Activated CD4-positive, CD25-positive, alpha-beta regulatory T cell treated with anti-CD3 and anti-CD28 coated beads, Interleukin-2, amount 50 U/mL, for 72 hours (primary cell): ENCODE results near the gene HYAL3.
A peak's percentile ranks its signal among the peaks of the same experiment; 100 is the strongest.
"Not testable (repeated sequence)": the region's sequence is repeated elsewhere in the genome, so short reads cannot be mapped to it uniquely, and the experiment has no call there.

Source experiments
- DNase-seq: peaks from one replicate; pipeline ENCODE4 v3.0.0; 2021

HYAL3 gene

GRCh38 chr3:50268703-50269451 lies 30.3 kb downstream of the HYAL3 start, which contains the start of gene SEMA3B:
TSS of gene SEMA3B (plus strand) at chr3:50269147. CDS start at chr3:50269241, 94 bp downstream.
- DNase-seq, result no peak

GRCh38 chr3:50268276-50268675 lies 30.9 kb downstream of the HYAL3 start:
- DNase-seq, result no peak

GRCh38 chr3:50267280-50267913 lies 31.8 kb downstream of the HYAL3 start:
- no peak for DNase-seq

GRCh38 chr3:50266836-50267235 lies 32.4 kb downstream of the HYAL3 start:
- DNase-seq, result no peak

- no peak for DNase-seq
These were observed 33.2 kb downstream of the HYAL3 start for GRCh38 chr3:50266017-50266416.

- DNase-seq, result no peak
These were observed 33.6 kb downstream of the HYAL3 start for GRCh38 chr3:50265571-50265970.

- DNase-seq, result no peak
These were observed 34.2 kb downstream of the HYAL3 start for GRCh38 chr3:50264964-50265485.

- no peak for DNase-seq
These were observed 34.7 kb downstream of the HYAL3 start for GRCh38 chr3:50264383-50264963.

DNA sequence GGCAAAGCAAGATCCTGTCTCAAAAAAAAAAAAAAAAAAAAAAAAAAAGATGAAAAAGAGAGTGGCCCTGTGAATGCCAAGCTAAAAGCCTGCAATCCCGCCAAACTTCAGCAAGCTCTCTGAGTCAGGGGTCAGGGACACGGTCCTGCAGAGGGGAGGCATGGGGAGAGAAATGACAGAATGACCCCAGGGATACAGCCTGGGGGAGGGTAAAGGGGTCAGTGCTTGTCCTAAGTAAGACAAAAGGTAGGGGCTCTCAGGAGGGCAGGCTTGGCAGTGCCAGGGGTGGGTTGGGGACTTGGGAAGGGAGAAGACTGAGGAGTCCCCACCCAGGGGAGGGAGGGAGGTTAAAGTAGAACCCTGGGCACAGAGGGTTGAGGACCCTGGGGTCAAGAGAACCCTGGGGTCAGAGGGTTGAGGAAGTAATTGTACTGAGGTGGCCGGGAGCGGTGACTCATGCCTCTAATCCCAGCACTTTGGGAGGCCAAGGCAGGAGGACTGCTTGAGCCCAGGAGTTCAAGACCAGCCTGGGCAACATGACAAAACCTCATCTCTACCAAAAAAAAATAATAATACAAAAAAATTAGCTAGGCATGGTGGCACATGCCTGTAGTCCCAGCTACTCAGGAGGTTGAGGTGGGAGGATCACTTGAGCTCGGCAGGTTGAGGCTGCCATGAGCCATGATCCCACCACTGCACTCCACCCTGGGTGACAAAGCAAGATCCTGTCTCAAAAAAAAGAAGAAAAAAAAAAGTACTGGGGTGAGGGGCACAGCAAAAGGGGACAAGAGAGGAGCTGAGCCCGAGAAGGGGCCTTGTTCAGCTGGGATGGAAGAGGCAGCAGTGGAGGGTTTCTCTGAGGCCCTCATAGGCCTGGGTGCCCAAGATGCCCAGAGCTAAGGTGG lies 35.5 kb downstream of the HYAL3 start:
- DNase-seq, result no peak

- no peak for DNase-seq
These were observed 36.4 kb downstream of the HYAL3 start for GRCh38 chr3:50262778-50263177.

GRCh38 chr3:50262200-50262599 lies 37.0 kb downstream of the HYAL3 start:
- DNase-seq, result not testable (repeated sequence)

DNA sequence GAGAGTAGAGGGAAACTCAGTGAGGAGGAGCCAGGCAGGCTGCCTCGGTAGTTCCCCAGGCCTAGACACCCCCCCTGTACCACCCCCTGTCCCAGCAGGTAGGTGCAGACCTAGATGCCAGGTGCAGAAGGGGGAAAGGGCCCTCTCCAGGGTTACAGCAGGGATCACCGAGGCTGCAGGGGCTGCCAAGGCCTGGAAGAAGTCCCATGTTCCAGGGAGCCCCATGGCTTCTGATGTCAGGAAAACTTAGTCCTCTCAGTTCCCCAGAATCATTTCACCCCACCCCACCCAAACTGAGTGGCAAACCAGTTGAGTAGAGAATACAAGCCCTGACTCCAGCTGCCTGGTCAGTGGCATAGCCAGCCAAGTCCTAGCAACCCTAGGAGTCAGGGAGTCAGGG lies 37.7 kb downstream of the HYAL3 start:
- DNase-seq, result no peak

GRCh38 chr3:50260942-50261441 lies 38.2 kb downstream of the HYAL3 start:
- DNase-seq, result no peak

- DNase-seq, result peak; percentile 92
These were observed 38.9 kb downstream of the HYAL3 start for GRCh38 chr3:50260027-50260941.

DNA sequence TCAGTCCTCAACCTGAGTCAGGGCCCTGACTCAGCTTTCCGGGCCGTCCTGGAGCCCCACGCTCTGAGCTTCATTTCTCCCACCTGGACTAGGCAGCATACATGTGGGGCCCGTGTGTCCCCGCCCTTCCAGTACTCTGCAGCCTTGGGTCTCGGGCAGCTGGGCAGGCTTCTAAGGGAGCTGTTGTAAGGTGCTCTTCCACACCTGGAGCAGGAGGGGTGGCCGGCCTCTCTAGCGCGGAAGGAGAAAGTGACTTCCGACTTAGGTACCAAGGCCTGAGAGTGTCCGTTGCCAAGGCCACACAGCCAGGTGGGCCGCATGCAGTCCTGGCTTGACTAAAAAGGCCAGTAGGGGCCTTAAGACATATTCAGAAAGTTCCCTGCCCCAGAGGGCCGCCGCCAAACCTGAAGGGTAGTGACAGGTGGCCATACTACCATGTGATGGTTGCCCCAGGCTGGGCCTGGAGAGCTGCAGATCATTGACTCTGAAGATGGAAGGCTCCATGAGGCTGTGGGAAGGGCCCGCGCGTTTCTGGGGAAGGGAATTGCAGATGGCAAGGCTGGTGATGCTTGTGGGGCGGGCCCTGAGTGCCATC lies 39.7 kb downstream of the HYAL3 start:
- no peak for DNase-seq

- no peak for DNase-seq
These were observed 40.2 kb downstream of the HYAL3 start for GRCh38 chr3:50258979-50259378.

DNA sequence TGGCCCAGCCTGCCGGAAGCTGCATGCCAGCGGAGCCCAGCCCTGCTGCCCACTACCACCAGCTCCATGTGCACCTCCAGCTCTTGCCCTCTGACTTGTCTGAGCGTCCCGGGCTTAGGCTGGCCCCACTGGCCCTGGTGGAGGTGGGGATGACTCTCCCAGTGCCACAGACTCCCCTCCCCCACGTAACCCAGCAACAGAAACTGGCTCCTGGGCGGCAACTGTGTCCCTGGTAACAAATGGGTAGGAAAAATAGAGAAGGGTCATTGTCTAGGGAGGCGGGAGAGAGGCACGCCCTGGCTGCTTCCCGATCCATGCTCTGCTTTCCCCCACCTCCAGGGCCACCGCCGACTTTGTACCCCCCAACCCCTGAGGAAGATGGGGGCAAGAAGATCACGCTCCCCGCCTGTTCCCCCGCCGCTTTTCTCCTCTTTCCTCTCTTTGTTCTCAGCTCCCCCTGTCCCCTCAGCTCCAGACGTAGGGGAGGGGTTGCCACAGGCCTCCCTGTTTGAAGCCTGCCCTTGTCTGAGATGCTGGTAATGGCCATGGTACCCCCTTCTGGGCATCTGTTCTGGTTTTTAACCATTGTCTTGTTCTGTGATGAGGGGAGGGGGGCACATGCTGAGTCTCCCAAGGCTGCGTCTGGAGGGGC lies 41.0 kb downstream of the HYAL3 start:
- DNase-seq, result no peak

DNA sequence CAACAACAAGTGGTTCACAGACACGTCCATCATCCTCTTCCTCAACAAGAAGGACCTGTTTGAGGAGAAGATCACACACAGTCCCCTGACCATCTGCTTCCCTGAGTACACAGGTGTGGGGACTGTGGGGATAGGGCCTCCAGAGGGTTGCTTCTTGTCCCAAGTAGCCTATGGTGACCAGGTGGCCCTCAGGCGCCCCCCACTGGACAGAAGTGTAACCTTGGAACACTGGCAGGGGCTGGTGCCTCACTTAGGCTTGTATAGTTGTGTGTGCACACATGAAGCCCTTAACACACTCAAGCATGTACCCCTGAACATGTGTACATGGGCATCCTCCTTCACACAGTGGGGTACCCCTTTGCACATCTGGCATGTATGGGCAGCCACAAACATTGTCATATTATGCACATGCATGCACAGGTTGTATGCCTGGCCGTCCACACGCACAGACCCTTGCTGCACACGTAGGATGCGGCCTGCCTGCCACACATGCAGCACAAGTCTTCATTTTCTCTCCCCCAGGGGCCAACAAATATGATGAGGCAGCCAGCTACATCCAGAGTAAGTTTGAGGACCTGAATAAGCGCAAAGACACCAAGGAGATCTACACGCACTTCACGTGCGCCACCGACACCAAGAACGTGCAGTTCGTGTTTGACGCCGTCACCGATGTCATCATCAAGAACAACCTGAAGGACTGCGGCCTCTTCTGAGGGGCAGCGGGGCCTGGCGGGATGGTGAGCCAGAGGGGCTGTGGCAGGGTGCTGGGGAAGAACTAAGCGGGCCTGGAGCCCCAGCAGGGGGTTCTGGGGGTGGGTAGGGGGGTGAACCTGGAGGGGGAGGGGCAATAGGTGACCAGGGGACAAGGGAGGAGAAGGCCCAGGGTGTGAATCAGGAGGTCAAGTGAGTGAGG lies 42.0 kb downstream of the HYAL3 start:
- DNase-seq, result peak; percentile 57

DNA sequence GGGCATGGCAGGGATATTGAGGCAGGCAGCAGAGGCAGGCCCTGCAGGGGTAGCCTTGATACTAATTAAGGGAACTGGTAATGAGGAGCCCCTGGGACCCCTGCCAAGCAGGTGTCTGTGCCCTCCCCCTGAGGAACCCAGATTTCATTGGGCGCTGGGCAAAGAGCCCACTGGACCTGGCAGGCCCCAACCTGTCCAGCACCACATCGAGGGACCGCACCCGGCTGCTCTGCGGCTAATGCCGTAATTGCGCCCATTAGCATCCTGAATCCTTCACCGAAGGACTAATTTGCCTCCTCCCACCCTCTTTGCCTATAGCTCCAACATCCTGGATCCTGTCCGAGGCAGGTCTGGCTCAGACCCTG lies 44.0 kb downstream of the HYAL3 start:
- no peak for DNase-seq
